ENCODE measurements around the gene SIRT2.

GRCh38 chr19:38837656-38838121, 61.7 kb downstream of the SIRT2 start:
- TF ChIP-seq CTCF (IDR thresholded peaks at IDR 0.05) (no peak), EZH2 (IDR thresholded peaks at IDR 0.05; ENCODE audit: borderline replicate concordance, insufficient read depth, low read depth, low read length, poor library complexity, severe bottlenecking) (no peak)
